ENCODE measurements around the gene CEP192. TPM values are rescaled to one million over a fixed set of nuclear protein-coding genes. Genes with fewer than 3 reads are reported as not detected.

The CEP192 gene
- polyA plus RNA-seq, 3 donors from 2014 or later: 1.8 to 6.3 (median 5.4) TPM

DNA sequence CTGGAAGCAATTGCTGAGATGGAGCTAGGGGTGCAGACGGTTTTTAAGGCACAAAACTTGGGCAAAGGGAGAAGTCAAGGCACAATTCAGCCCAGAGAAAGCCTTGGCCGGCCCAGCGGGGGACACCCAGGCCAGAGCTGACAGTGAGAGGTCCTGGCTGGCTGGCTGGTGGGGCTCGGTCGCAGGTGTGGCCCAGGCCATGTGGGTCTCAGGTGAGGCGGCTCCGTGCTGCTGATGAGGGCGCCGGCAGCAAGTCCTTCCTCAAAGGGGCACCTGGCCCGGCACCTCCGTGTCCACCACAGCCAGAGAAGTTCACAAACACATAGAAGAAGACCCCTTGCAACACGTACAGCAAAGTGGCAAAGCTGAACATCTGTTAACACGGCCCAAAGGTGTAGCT is 173.2 kb downstream of the CEP192 start:
- Mint-ChIP-seq H3K27me3 (ENCODE audit: low read depth in 3 of 3) (peaks cover 1 to 18% (median 4%) of the 10 kb centered on the region in 3 donors), H3K27ac (no peak overlapping the region), H3K4me1 (peaks cover 1 to 4% of the 10 kb centered on the region in 2 donors), H3K36me3 (peaks cover 0 to 2% (median 2%) of the 10 kb centered on the region in 3 donors), H3K9me3 (peaks cover 0 to 3% (median 1%) of the 10 kb centered on the region in 6 donors), H3K4me3 (no peak overlapping the region)
- DNase-seq: no peak

DNA sequence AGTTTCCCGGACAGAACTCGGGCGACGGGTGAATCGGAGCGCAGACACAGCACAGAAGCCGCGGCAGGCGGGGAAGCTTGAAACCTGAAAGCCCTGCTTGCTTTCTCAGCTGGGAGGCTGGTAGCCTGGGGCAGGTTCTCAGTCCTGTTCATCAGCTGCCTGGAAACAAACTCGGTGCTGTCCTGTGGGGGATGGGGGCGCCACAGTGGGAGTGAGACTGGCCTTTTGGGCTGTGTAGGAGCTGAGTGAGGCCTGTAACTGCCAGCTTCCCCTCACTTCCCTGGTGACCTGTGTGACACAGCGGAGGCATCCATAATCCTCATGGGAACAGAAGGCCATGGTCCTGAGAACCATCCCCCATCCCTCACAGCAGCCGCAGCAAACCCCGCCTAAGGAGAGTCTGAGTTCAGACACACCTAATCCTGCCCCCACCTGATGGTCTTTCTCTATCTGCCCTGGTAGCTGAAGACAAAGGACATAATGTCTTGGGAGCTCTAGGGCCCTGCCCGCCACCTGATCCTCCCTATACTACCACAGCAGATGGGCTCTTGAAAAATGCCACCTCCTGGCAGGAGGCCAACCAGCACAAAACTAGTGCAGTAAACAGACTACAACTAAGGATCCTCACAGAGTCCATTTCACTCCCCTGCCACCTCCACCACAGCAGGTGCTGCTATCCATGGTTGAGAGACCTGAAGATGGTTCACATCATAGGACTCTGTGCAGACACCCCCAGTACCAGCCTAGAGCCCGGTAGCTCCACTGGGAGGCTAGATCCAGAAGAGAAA is 174.7 kb downstream of the CEP192 start:
- H3K4me3 Mint-ChIP-seq: no peak overlapping the region
- no peaks in the 10 kb centered on the region for H3K36me3 Mint-ChIP-seq
- DNase-seq: no peak
- H3K9me3 Mint-ChIP-seq: peaks cover 0 to 2% (median 0%) of the 10 kb centered on the region in 6 donors
- no peaks in the 10 kb centered on the region for H3K4me1 Mint-ChIP-seq
- peaks cover 4 to 16% (median 4%) of the 10 kb centered on the region in 3 donors for H3K27me3 Mint-ChIP-seq (ENCODE audit: low read depth in 3 of 3)
- no peak overlapping the region for H3K27ac Mint-ChIP-seq

GRCh38 chr18:13173578-13174145 is 182.5 kb downstream of the CEP192 start:
- no peak overlapping the region for H3K4me3 Mint-ChIP-seq
- H3K27ac Mint-ChIP-seq: no peak overlapping the region
- no peaks in the 10 kb centered on the region for H3K36me3 Mint-ChIP-seq
- H3K9me3 Mint-ChIP-seq: no peaks in the 10 kb centered on the region
- H3K27me3 Mint-ChIP-seq (ENCODE audit: low read depth in 3 of 3): peaks cover 3 to 11% (median 4%) of the 10 kb centered on the region in 3 donors
- H3K4me1 Mint-ChIP-seq: peaks cover 0 to 4% of the 10 kb centered on the region in 2 donors
- DNase-seq: no peak

Other genes with a start within 250 kb of the CEP192 start
- gene PTPN2, start 107.1 kb upstream of the CEP192 start, polyA plus RNA-seq: 100 to 1,000 TPM; 103 to 122 (median 117) TPM
- gene SEH1L, start 43.4 kb upstream of the CEP192 start, polyA plus RNA-seq: 10 to 100 TPM; 18.2 to 32.8 (median 25.6) TPM
- gene LDLRAD4, start 227.4 kb downstream of the CEP192 start, polyA plus RNA-seq: 10 to 100 TPM in 1 of 3 donors, 1 to 10 TPM in 2; 4.8 to 11.3 (median 9.6) TPM